Measurements from ENCODE around the gene CNBP.

Gene CNBP

GRCh38 chr3:129184396-129184657, 631 bp upstream of the CNBP start:
- DNase-seq (ENCODE audit: low read depth): no peak
- peak overlapping the region; percentile 87 for H3K4me3 ChIP-seq (ENCODE audit: low read length)
- TF ChIP-seq CTCF (conservative IDR thresholded peaks at IDR 0.05; ENCODE audit: low read depth, low read length): no peak

GRCh38 chr3:129182390-129183185, 1.1 kb downstream of the CNBP start:
- peak overlapping the region; percentile 87 for H3K4me3 ChIP-seq (ENCODE audit: low read length)
- TF ChIP-seq CTCF (conservative IDR thresholded peaks at IDR 0.05; ENCODE audit: low read depth, low read length): no peak
- no peak for DNase-seq (ENCODE audit: low read depth)

- no peak for TF ChIP-seq CTCF (conservative IDR thresholded peaks at IDR 0.05; ENCODE audit: low read depth, low read length)
- no peak for DNase-seq (ENCODE audit: low read depth)
- peak overlapping the region; percentile 87 for H3K4me3 ChIP-seq (ENCODE audit: low read length)
Observed at GRCh38 chr3:129181819-129182218, 1.9 kb downstream of the CNBP start.

GRCh38 chr3:129180461-129180860, 3.2 kb downstream of the CNBP start:
- DNase-seq (ENCODE audit: low read depth): no peak
- TF ChIP-seq CTCF (conservative IDR thresholded peaks at IDR 0.05; ENCODE audit: low read depth, low read length): no peak
- no peak overlapping the region for H3K4me3 ChIP-seq (ENCODE audit: low read length)

GRCh38 chr3:129176051-129176450, 7.6 kb downstream of the CNBP start:
- H3K4me3 ChIP-seq (ENCODE audit: low read length): no peak overlapping the region
- no peak for DNase-seq (ENCODE audit: low read depth)
- TF ChIP-seq CTCF (conservative IDR thresholded peaks at IDR 0.05; ENCODE audit: low read depth, low read length): no peak

GRCh38 chr3:129173725-129174124, 10.0 kb downstream of the CNBP start:
- DNase-seq (ENCODE audit: low read depth): no peak
- H3K4me3 ChIP-seq (ENCODE audit: low read length): no peak overlapping the region
- no peak for TF ChIP-seq CTCF (conservative IDR thresholded peaks at IDR 0.05; ENCODE audit: low read depth, low read length)

- no peak for TF ChIP-seq CTCF (conservative IDR thresholded peaks at IDR 0.05; ENCODE audit: low read depth, low read length)
- no peak for DNase-seq (ENCODE audit: low read depth)
- H3K4me3 ChIP-seq (ENCODE audit: low read length): no peak overlapping the region
Observed at GRCh38 chr3:129173206-129173605, 10.5 kb downstream of the CNBP start.

All from retinal pigment epithelial cell (primary cell).